Astrocyte of the spinal cord (primary cell): Measurements from ENCODE around the gene RGS17.

Source experiments
- DNase-seq: peaks from one replicate; pipeline ENCODE4 v3.0.0; 2011; ENCODE audit warnings: low read depth, low spot score
- H3K4me3 ChIP-seq: 2 replicates; pipeline ENCODE4 v1.5.1; 2011; ENCODE audit warnings: low read depth, mild to moderate bottlenecking, low read length, moderate library complexity
- in situ Hi-C: cut with HindIII; loops from 2 replicates; pipeline ENCODE4 v1.10.0; 2017; ENCODE audit warnings: low sequenced_read_pairs
- TF ChIP-seq, protein P1 (sequence below): IDR thresholded peaks from 2 replicates; pipeline ENCODE4 v1.5.1; 2012; ENCODE audit warnings: low read depth, mild to moderate bottlenecking, low read length, inconsistent platforms

Gene RGS17

DNA sequence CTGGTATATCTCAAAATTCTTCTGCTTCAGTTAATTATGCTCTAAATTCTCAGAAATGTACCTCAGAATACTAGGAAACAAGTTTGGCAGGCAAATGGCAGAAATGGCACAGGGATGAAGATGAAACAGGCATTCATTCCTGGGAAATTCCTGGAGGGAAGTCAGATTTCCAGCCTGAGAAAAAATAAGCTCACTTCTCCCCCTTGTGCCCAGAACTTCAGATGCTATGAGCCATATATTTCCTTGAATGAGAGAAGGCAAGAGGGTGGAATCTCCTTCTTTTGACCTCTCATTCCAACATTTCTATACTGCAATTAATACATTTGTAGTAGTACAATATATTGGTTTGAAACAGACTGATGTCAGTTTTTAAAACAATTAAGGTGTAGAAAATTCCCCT lies 22.8 kb downstream of the RGS17 start:
- peak; percentile 34 for DNase-seq
- no peak overlapping the region for H3K4me3 ChIP-seq
- in situ Hi-C loops = no loop called here
- TF ChIP-seq, protein P1, sequence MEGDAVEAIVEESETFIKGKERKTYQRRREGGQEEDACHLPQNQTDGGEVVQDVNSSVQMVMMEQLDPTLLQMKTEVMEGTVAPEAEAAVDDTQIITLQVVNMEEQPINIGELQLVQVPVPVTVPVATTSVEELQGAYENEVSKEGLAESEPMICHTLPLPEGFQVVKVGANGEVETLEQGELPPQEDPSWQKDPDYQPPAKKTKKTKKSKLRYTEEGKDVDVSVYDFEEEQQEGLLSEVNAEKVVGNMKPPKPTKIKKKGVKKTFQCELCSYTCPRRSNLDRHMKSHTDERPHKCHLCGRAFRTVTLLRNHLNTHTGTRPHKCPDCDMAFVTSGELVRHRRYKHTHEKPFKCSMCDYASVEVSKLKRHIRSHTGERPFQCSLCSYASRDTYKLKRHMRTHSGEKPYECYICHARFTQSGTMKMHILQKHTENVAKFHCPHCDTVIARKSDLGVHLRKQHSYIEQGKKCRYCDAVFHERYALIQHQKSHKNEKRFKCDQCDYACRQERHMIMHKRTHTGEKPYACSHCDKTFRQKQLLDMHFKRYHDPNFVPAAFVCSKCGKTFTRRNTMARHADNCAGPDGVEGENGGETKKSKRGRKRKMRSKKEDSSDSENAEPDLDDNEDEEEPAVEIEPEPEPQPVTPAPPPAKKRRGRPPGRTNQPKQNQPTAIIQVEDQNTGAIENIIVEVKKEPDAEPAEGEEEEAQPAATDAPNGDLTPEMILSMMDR = peak; percentile 49

DNA sequence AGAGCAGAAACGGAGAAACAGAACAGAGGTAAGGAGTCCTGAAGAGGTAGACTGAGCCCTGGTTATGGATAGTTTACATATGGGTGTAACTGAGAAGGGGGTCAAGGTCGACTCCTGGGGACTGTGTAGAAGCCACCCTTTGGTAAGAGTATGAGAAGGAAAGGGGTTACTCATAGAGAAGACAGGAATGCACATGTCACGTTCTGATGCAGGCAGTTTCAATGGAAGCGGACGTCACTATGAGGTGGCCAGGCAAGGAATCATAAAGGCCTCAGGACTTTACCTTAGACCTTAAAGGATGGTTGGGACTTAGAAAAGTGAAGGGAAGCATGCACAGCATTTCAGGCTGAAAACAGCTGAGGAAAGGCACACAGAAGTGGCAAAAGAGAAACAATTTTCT lies 25.1 kb downstream of the RGS17 start:
- H3K4me3 ChIP-seq = no peak overlapping the region
- no peak for DNase-seq
- TF ChIP-seq, protein P1 = no peak
- in situ Hi-C loops = no loop called here

DNA sequence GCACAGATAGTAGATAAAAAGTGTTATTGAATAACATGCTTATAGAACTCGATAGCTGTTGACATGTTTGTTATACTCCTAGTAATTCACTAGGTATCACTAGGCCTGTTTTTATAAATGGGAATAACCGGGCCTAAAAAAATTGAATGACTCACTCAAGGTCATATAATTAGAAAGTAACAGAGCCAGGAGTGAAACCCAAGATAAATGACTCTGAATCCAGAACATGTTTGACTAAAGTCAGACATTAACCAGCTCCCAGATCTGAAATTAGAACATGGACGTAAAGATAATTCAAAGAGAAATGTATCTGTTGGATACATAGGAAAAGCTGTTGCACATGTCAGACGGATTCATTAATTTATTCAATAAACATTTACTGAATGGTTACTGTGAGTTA lies 26.9 kb downstream of the RGS17 start:
- in situ Hi-C loops = no loop called here
- H3K4me3 ChIP-seq = no peak overlapping the region
- DNase-seq = peak; percentile 23
- TF ChIP-seq, protein P1 = no peak

GRCh38 chr6:153103319-153103655 lies 27.8 kb downstream of the RGS17 start:
- TF ChIP-seq, protein P1 = no peak
- no peak for DNase-seq
- no peak overlapping the region for H3K4me3 ChIP-seq
- in situ Hi-C loops = no loop called here

GRCh38 chr6:153102605-153103318 lies 28.3 kb downstream of the RGS17 start:
- H3K4me3 ChIP-seq = no peak overlapping the region
- DNase-seq = no peak
- TF ChIP-seq, protein P1 = no peak
- in situ Hi-C loops = no loop called here

GRCh38 chr6:153101461-153101860 lies 29.6 kb downstream of the RGS17 start:
- in situ Hi-C loops = no loop called here
- TF ChIP-seq, protein P1 = no peak
- H3K4me3 ChIP-seq = no peak overlapping the region
- no peak for DNase-seq
